NCI-H1048 (cell line): ENCODE measurements around the gene TFF1.

Experiments
- DNase-seq: peaks from one replicate; lab custom pipeline; 2025; lab: John Stamatoyannopoulos, UW

Gene TFF1

DNA sequence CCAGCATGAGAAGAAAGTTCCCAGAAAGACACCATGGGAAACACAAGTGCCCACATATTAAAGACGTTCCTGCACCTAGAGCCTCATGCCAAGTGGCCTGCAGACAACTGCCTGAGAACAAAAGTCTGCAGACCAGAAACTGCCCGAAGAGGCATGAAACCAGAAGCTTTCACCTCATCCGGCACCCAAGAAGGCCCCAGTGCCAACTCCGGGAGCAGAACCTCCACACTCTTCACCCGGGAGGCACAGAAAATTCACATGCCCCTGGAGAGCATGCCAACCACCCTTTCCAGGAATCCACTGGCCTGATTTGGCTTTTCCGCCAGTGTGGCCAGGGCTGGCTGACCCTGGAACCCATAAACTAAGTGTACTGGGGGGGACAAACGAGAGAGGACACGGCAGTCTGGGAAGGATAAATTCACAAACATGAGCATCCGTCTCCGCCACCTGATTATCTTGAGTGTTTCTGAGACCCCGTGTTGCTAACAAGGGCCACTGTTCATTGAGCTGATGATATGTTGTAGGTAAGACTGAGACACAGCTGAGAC lies 22.3 kb downstream of the TFF1 start:
- no peak for DNase-seq

DNA sequence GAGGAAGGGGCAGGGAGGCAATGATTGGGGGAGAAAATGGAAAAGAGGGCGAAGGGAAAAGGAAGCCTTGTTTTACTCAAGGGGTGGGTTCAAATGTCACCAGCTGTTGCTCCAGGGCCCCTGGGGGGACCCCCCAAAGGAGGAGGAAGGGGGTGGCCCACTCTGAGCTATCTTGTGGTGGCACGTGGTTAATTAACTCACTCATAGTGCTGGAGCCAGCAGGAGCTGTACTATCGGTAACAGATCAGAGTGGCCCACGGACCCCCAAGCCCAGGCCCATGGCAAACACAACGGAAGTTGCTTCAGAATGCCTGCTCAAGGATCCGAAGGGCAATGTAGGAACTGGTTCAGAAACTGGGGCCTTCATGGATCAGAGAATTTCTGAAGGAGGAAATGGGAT lies 22.8 kb downstream of the TFF1 start:
- no peak for DNase-seq

DNA sequence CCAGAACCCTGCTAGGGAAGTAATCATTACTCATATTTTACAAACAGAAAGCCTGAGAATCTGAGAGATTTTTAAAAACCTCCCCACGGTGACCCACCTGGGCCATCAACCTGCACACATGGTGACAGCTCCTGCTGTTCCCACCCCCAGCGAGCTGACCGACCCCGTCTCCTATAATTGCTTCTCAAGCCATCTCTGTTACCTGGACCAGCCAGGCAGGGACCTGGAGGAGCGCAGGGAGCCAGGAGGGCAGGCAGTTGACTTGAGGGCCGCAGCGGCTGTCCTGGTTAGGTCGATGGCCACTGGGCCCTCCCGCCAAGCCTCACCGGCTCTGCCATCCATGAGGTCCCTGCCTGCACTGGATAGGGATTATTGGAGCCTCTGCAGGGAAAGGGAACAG lies 23.2 kb downstream of the TFF1 start:
- DNase-seq = no peak

DNA sequence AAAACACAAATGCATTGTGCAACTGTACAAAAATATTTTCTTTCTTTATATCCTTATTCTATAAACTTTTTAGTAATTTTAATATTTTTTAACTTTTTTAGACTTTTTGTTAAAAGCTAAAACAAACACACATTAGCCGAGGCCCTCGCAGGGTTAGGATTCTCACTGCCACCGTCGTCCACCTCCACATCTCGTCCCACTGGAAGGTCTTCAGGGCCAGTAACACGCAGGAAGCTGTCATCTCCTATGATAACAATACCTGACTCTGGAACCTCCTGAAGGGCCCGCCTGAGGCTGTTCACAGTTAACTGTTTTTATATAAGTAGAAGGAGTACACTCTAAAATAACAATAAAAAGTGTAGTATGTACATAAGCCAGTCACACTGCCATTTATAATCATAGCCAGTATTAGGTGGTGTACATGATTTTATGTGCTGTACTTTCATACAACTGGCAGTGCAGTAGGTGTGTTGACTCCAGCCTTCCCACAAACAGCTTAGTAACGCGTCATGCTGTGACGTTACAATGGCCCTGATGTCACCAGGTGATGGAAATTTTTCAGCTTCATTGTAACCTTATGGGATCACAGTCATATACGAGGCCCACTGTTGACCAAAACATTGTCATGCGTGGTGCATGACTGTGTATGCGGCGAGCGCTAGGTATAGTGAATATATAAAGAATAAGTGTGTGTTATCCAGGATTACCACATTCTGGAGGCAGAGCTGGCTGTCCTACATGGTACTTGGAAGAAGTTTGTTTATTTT lies 24.4 kb downstream of the TFF1 start:
- DNase-seq = no peak

DNA sequence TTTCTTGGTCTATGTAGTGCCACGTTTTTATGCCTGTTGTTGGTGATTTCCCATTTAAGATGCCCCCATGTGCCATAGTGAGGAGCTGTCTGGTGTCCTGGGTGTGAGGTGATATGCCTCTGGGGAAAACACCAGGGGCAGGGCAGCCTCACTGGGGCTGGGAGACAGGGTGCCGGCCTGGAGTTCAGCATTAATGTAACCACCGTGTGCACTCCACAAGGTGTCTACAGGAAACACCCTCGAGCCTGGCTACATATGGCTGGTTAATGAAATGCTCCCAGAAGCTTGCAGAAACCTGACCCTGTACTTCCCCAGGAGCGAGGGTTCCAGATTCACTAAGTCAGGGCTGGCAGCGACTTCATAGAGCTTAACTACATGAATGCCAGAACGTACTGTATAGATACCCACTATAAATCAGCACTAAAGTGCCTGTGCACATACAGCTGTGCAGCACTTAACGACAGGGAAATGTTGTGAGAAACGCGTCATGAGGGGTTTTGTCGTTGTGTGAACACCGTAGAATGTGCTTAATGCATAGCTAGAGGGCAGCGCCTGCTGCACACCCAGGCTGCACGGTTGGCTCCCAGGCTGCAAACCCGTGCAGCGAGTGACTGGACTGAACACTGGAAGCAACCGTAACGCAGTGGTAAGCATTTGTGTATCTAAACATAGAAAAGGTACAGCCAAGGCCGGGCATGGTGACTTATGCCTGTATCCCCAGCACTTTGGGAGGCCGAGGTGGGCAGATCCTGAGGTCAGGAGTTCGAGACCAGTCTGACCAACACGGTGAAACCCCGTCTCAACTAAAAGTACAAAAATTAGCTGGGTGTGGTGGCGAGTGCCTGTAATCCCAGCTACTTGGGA lies 25.9 kb downstream of the TFF1 start:
- no peak for DNase-seq

DNA sequence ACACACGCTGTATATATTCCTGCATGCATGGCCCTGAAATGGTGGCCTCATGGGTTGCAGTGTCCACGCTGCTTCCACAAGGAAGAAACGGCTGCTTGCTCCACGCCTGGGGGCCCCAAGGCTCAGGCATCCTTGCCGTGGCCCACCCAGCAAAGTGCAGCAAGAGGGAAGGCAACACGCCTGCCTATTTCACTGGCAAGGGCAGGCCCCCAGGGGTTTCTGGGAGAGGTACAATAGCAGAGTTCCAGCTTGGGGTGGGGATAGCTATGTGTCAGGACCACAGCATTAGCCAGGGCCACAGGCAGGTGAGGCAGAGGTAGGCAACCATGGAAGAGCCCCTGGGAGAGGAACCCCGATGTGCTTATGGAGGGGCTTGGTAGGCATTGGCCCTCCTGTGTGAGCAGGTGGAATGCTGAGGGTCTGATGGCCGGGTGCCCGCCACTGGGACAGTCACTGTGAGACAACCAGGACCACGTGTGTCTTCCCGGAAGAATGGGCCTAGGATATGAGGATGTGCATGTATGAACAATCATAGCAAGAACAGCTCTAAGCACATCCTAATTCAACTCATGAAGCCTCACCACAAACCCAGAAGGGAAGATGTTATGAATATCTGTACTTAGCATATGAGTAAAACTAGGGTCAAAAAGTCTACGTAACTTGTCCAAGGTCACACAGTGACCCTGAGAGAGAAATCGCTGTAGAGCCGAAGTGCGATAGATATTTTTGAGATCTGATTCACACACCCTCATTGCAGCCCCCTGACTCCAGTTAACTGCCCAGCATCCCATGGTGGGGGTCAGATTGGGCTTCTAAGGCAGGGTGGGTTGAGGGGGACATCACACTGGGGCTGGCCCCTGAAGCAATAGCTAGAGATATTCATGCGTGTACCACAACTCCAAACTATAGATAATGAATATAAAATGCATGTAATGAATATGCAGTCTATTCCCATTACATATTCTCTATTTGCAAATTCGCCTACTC lies 27.3 kb downstream of the TFF1 start:
- DNase-seq = no peak

DNA sequence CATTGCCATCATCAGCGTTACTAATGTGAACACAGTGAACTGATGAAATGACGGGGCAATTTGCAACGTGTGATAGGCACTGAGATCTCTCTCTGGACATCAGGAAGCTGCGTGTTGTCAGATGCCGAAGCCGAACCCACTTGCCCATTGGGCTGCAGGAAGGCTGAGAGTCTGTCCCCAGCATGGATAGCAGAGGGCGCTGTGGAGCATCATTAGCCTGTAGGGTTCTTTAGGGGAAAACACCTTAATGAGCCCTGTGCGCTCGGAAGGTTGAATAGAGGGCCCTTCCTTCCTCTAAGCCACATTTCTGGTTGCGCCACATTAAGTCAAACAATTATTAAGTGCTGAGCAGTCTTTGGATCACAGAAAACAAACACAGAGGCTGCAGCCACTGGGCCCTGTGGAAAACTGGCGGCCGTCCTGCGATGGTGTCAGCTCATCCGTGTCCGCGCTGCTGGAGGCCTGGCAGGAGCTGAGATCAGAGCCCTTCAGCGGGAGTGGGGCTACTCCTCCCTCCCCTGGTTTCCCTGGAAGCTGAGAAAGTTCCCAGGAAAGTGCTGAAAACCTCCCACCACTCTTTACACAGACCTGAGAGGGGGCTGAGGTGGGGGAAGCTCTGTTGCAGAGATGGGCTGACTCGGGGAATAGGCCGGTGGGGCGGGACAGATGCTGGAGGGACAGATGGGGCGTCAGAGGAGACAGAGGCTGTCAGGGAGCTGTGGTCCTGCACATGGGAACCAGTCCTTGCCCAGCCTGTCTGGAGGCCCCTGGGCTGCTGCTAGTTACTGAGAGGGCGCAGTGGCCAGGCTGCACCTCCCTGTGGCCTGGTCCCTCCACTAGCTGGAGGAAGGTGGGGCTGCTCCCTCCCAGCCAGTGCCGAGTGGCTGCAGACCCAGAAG lies 28.3 kb downstream of the TFF1 start:
- DNase-seq = peak; percentile 42

DNA sequence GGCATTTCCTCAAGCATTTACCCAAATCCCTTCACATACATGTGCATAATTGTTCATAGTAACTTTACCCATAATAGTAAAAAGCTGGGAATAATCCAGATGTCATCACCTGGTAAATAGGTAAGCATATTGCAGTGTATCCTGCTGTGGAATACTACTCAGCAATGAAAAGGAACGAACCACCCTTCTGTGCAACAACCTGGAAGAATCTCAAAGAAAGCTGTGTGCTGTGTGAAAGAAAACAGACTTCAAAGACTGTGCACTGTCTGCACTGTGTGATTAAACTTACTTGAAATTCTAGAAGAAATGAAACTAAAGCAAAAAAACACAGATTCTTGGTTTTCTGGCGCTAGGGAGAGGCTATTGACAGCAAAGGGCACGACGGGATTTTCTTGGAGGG lies 29.1 kb downstream of the TFF1 start:
- DNase-seq = no peak

DNA sequence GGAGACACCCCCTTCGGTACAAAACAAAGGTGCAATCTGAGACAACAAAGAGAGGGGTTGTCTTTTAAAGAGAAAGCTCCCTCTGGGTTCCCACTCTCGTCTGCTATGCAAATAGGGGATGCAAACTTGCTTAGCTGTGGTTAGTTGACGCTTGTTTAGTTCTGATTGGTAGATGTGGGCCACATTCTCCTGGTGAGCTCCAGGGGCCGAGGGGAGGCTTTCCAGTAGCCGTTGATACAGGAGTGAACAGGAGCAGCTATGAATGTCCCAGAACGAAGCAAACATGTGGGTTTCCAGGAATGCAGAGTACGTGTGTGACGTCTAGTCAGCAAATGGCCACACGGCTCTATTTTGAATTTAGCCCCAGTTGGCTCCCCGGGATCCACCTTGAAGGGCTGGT lies 30.3 kb downstream of the TFF1 start:
- DNase-seq = peak; percentile 91

DNA sequence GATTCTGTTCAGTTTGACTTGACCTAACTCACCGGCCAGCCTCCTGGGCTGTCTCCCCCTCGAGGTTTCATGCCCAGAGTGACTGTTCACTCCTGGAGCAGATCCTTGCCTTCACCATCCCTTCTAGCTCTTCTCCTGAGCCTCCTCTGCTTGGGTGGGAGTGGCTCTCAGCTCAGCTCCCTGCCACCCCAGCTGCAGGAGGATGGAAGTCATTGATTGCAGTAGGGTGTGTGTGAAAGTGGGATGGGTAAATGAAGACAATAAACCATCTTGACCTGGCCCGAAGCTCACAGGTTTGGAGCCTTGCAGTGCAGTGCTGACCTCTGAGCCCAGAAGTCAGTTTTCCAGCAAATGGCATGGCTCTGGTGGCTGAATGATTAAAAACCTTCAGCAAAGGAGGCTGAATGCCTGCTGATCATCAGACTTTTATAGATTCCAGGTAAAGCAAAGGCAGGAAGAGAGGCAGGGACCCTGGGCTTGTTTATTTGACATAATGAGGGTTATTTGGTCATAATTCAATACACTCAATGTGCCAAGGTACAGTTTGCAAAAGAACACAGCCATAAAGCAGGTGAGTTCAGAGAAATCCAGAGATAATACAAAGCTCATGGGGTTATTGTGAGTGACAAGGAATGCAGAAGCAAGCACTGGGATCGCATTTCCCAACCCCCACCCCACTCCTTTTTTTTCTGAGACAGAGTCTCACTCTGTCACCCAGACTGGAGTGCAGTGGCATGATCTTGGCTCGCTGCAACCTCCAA lies 33.6 kb downstream of the TFF1 start:
- no peak for DNase-seq

DNA sequence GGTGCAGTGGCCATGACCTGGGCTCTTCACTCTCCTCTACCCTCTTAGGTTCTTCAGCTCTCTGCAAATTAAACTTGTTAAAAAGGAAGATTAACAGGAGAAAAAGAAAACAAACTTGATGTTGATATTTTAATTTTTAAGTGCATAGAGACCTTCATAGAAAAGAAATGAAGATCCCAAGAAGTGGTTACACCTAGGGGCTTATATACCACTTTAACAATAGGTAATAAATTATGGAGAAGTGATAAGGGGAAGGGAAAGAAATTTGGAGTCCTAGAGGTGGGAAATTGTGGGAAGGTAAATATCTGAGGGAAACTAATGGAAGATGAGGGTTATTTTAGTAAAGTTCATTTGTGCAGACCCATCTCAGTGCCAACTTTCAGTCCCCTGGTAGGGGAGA lies 34.7 kb downstream of the TFF1 start:
- no peak for DNase-seq

DNA sequence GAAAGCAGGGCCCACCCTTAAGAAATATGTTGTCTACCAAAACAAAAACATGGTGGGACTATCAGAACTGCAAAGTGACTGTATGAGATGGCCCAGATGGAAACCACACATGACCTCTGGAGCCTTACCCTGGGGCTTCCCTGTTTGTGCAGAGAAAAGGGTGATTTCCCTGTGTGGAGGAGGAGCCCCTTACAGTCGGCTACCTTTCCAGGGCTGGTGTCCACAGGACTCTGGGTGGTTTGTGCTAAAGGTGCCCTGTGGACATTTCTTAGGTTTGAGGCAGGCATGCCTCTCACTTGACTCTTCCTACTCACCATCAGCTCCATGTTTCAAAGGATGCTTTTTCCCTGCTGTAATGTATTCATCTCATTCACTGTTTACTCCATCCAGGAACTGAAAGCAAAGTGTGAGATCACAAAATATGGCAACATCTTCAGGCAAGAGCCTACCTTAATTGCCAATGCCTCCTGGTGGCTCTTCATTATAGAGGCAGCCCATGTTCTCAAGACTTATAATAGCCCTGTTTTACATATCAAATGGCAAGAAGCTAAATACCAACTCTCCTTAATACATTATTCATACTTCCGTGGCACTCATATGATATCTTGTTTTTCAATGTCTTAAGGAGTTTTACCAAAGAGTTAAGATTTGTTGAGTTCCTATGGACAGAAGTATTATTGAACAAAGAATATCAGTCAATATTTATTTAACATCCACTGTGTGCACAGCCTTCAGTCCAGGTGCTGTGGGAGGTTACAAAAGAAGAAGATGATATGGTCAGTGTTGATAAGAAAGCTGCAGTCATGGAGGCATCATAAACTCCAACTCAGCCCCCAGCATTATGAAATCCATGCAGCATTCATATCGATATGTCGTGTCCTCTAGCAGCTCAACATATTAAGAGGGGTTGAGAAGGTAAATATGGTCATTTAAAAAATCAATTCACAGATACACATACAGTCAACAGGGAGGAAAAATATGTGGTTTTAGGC lies 35.7 kb downstream of the TFF1 start:
- no peak for DNase-seq

DNA sequence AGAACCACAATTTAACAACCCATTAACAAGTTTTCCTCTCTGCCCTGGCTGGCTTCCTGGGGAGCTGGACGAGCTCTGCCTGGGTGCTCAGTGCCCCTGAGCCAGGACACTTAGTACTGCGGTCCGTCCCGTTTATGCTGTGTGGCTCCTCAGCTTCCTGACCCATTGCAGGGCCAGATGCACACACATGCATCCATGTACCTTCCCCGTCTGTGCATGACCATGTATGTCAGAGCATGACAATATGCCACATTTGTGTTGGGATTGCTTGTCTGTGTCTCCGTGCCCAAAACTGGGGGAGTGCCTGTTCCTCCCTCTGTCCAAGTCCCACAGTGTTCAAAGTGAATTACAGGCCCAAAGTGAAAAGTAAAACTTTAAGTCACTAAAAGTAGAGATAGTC lies 41.4 kb downstream of the TFF1 start:
- DNase-seq = no peak

DNA sequence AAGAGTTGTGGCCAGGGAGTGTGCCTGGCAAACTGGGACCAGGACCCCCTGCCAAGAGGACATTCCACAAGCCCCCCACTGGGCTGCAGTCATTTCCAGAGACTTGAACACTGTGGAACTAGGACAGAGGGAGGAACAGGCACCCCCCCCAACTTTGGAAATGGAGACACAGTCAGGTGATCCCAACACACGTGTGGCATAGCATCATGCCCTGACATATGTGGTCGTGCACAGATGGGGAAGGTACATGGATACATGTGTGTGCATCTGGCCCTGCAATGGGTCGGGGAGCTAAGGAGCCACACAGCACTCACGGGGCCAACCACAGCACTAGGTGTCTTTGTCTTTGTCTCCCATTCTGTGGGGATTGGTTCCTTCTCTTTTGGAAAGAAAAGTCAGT lies 44.5 kb downstream of the TFF1 start:
- DNase-seq = no peak

DNA sequence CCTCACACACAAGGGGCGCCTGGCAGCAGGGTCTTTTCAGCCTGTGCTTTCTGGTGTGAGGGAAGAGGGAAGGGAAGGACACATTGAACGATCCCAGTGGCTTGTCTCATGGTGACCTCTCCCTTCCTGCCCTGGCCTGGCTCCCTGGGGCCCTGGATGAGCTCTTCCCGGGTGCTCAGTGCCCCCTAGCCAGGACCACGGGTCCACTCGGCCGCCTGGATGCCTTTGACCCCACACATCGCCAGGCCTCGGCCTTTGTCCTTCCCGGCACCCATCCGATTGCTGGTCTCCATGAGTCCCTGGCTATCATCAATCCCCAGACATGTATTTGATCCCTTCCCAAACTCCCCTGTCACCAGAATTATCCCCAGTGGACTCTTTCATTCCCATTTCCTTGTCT lies 45.1 kb downstream of the TFF1 start:
- DNase-seq = no peak

DNA sequence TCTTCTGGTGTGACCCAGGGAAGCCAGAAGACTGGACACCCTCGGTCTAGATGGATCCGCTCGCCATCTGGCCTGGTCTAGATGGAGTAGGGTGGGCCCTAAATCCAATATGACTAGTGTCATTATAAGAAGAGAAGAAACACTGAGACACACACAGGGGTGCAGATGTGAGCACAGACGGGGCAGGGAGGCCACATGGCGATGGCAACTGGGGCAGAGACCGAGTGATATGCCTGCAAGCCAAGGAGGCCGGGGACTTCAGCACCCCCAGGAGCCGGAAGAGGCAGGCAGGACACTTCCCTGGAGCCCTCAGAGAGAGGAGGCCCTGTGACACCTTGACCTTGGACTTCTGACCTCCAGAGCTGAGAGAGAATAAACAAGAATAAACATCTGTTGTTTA lies 45.5 kb downstream of the TFF1 start:
- DNase-seq = no peak

DNA sequence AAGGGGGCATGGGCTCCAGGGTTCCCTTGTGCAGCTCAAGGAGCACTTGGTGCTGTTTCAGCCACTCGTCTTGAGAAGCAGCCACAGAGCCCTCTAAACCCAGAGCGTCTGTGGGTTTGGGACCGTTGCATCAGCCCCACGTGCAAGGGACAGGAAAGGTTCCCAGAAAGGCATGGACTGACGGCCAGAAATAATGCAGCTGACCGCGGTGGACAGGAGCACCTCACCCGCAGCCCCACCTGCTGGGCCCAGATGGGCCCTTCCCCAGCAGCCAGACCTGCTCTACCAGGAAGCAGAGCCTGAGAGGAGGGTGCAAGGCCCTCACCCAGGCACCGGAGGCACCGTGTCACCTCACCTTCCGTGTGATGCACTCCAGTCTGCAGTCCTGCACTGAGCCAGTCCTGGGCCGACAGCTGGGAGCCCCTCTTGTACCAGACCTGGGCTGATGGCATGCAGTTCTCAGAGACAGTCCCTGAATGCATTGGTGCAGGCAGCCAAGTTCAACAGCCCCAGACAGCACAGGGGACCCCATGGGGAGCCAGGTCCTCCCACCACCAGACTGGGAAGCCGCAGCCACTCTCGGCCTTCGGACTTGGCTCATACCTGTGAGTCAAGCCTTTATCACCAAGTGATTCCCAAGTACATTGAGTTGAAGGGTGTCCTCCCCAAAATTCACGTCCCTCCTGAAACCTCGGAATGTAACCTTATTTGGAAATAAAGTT lies 46.3 kb downstream of the TFF1 start:
- DNase-seq = no peak

DNA sequence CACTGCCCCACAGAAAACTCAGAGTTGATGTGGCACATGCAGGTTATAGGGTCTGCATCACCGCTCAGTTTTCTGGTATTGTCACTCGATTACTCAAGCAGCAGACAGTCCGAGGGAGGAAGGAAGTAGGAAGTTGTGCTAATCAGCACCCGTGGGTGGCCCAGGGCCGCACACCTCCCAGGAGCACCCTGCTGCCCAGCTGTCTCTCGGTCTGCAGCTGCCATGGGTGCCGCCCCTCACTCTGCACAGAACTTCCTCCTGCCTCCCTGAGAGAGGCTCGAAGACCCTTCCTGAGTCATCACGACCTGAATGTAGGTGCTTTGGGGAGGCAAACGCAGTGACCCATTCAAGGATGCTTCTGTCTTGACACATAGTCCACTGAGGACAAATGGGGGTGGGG lies 47.0 kb downstream of the TFF1 start:
- no peak for DNase-seq
